Gastrocnemius medialis (tissue), 4 donors: ENCODE data around the gene UCK2.

Experiments used
- POLR2A ChIP-seq, 2 donors: fragments of 450-650 bp; IDR thresholded peaks; one replicate each; pipeline ENCODE4 v1.6.1; 2017; ENCODE audit warnings: antibody characterized with exemption in 2 of 2, mild to moderate bottlenecking in 2 of 2, moderate library complexity in 2 of 2
- TF ChIP-seq, protein P1 (sequence below), 5 experiments: fragments of 450-650 bp in 3 of 5; fragments of 200-600 bp in 2 of 5; sonication (generic) in 2 of 5; IDR thresholded peaks in 4 of 5; conservative IDR thresholded peaks in 1 of 5; 1 replicate in 4 of 5; 2 replicates in 1 of 5; pipeline ENCODE4 v1.5.1; 2016 to 2019; ENCODE audit warnings: antibody characterized with exemption in 5 of 5, mild to moderate bottlenecking in 3 of 5, moderate library complexity in 3 of 5

DNA sequence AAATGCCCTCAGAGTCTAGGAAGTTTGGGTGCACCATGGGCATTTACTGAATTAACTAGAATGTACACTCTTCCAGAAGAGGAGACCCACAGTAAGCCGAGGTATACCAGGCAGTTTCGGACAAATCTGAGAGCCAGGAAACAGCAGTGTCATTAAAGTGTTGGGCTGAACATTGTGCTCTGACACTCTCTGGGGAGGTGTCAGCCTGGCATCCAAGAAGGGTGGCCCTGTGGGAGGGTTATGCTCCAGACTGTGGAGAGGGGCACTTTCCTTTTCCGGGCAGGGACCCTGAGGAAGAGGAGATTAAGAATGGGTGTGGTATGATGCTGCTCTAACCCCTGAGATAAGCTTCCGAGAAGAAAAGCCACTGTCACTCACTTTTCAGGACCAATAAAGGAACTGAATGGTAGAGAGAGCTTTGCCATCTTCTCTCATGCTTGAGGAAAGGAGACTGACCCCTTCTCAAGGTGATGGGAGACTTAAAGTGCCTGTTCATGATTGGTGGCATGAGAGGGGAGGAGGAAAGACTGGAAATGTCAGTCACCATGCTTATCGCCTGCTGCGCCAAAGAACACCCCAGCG, 98.2 kb downstream of the UCK2 start:
- TF ChIP-seq, protein P1, sequence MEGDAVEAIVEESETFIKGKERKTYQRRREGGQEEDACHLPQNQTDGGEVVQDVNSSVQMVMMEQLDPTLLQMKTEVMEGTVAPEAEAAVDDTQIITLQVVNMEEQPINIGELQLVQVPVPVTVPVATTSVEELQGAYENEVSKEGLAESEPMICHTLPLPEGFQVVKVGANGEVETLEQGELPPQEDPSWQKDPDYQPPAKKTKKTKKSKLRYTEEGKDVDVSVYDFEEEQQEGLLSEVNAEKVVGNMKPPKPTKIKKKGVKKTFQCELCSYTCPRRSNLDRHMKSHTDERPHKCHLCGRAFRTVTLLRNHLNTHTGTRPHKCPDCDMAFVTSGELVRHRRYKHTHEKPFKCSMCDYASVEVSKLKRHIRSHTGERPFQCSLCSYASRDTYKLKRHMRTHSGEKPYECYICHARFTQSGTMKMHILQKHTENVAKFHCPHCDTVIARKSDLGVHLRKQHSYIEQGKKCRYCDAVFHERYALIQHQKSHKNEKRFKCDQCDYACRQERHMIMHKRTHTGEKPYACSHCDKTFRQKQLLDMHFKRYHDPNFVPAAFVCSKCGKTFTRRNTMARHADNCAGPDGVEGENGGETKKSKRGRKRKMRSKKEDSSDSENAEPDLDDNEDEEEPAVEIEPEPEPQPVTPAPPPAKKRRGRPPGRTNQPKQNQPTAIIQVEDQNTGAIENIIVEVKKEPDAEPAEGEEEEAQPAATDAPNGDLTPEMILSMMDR (IDR thresholded peaks at IDR 0.05 in 4 of 5, conservative IDR thresholded peaks at IDR 0.05 in 1 of 5): no peak
- TF ChIP-seq POLR2A (IDR thresholded peaks at IDR 0.05): no peak
